ENCODE measurements around the gene LRRC23.
A peak's percentile ranks its signal among the peaks of the same experiment; 100 is the strongest.

LRRC23 gene

DNA sequence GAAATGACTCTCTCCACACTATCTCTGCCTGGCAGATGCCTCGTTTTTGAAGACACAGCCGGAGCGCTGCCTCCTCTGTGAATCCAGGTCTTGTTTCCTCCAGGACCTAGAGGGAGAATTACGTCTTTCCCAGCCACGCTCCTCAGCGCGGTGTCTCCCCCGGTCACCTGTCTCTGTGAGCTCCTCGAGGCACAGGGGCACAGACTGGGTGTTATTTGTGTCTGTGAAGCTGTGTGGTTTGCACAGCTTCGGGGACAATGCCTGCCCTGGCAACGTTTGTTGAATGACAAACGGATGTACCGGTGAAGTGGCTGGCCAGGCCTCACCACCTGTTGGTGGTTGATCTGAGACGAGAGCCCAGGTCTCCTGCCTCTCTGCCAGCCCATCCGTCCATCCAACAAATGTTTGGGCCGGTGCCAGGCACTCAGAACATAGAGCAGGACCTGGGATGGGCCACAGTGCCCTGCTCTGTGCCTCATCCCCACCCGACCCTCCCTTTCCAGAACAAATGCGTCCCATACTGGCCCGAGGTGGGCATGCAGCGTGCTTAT, 52.6 kb downstream of the LRRC23 start:
- no peak for DNase-seq

DNA sequence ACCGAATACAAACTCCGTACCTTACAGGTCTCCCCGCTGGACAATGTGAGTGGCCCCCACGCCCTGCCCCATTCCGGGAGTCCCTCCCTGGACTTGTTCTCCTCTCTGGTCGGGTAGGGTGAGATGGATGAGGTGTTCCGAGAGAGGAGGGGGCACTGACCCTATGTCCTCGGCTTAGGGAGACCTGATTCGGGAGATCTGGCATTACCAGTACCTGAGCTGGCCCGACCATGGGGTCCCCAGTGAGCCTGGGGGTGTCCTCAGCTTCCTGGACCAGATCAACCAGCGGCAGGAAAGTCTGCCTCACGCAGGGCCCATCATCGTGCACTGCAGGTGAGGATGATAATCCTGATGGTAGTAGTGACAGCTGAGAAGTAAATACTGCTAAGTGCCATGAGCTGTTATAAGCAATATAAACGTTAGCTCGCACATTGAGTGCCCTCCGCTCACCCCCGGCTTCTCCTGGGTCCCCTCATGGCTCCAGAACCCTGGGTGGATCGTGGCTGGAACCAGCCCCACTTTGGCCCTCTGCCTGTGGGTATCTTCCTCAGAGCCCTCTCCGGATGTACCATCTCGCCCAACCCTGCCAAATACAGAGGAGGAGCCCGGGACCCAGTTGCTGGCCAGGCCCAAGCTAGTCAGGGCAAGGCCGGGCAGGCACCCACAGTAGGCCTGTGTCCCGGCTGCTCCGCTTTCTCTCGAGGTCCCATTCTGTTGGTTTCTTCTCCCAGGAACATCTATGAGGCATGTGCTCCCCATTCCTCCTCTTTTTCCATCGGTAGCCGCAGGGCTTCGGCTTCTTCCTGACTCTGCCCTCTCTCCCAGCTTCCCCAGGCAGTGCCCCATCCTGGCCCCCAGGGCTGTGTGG, 53.4 kb downstream of the LRRC23 start:
- no peak for DNase-seq

DNA sequence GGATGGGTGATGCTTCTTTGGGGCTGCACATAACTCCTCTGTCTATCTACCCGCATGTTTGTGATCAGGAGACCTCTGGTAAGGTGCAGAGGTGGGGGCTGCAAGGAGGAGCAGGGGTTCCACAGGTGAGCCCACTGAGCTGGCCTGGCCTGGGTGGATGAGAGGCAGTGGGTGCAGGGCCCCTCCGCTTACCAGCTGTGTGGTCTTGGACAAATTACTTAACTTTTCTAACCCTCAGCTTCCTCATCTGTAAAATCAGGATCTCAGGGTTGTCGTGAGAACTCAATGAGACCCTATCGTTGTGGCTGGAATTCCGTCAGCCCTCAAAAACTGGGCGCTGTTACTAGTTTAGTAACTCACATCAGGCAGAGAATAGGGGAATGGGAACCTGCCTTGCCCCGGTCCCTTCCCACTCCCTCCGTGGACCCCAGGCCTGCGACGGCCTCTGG, 54.0 kb downstream of the LRRC23 start:
- no peak for DNase-seq

DNA sequence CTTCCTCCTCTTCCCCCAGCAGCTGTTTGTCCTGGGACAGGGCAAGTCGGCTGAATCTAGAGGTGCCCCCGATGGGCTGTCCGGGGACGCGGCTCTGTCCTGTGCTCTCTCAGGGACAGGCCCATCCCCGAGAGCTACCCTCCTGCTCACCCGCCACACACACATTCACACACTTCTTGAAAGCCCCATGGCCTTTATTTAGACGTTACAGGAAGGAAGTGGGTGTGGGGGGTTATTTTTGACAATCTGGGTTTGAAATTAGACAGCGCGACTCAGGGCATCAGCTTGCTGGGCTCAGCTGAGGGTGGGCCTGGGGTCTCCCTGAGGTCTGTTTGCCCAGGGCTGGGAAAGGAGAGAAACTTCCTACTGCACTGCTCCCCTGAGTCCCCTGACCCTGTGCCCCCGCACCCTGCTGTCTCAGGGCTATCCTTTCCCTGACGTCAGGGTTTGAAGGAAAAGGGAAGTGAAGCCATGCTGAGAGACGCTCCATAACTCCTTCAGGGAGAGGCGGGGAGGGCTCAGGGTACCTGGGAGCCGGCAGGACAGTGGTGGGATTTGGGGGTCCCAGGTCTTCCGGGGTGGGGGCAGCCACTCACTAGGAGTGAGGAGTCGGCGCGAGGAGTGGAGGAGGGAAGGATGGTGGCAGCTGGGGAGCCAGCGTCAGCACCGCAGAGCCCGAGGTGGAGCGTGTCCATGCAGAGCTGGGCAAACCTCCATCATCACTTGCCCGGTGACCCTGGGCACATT, 54.6 kb downstream of the LRRC23 start:
- peak in 4 of 14 donors; percentile 41 to 59 (median 44) for DNase-seq

DNA sequence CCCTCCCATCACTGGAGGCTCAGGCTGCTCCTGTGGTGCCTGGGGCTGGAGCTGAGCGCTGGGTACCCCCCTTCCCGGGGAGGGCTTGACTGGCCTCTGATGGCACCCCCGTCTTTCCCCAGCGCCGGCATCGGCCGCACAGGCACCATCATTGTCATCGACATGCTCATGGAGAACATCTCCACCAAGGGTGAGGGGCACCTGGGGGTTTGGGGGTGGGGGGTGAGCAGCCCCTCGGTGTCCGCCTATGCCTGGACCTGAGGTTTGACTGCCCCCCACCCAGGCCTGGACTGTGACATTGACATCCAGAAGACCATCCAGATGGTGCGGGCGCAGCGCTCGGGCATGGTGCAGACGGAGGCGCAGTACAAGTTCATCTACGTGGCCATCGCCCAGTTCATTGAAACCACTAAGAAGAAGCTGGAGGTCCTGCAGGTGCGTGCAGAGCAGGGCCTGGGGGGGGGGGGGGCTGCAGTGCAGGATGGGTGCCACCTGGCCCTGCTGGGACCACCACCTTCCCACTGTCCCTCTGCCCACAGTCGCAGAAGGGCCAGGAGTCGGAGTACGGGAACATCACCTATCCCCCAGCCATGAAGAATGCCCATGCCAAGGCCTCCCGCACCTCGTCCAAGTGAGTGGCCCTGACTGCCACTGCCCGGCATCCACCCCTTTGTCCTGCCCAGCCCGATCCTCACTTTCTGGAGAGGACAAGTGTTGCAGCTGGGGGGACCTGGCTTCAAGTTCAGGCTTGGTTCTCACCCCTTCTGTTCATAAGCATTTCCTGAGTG, 55.4 kb downstream of the LRRC23 start:
- no peak for DNase-seq

DNA sequence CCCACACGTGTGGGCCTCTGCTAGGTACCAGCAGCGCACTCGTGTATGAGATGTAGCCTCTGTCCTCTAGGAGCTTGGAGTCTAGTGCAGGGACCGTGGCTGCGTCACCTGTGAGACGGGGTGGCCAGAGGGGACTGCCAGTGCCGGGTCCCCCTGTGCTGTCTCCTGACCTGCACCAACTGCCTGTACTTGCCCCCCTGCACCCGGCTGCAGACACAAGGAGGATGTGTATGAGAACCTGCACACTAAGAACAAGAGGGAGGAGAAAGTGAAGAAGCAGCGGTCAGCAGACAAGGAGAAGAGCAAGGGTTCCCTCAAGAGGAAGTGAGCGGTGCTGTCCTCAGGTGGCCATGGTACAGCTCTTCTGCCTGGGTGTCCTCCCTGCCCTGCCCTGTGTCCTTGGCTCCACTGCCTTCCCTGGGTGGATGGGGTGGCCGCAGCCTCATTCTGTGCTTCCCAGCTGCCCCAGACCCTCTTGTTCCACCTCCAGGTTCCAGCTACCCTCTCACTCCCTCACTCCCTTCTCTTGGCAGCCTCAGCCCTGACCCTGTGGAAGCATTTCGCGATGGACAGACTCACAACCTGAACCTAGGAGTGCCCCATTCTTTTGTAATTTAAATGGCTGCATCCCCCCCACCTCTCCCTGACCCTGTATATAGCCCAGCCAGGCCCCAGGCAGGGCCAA, 56.1 kb downstream of the LRRC23 start:
- DNase-seq: no peak

DNA sequence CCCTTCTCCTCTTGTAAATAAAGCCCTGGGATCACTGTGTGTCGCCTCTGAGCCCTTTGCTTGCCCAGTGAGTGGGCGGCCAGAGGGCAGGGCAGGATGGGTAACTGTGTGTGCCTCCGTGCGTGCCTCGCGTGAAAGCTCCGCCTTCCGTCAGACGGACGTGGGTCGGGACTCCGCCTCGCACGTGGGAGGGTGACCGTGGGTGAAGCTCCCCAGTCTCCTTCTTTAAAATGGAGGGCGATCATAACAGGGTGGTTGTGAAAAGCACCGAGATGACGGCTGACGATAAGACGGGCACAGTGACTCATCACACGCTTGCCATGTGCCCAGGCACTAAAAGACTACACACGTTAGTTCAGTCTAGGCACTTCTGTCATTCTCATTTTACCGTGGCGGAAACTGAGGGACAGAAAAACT, 56.7 kb downstream of the LRRC23 start:
- no peak for DNase-seq

DNA sequence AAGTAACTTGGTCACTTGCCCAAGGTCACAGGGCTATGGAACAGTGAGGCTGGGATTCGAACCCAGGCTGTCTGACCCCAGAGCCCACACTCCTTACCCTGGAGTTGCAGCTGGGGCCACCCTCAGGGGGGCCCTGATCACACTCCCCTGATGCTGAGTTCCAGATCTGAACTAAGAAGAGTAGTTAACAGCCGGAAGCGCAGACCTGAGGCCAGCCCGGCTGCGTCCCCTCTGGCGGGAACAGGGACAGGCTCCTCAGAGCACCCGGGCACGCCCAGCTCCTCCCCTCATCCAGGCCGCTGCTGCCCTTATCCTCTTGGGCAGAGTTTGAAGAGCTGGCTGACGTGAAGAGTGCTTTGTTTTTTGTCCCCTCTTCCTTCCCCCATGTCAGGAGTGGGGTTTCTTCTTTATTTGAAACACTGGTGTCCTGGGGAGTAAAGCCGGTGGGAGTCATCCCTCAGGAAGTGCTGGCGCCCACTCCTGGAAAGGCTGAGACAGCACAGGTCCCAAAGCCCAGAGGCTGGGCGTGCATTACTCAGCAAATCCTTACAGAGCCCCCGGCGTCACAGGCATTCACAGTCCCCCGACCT, 57.2 kb downstream of the LRRC23 start:
- DNase-seq: peak in 4 of 14 donors; percentile 12 to 58 (median 18)

DNA sequence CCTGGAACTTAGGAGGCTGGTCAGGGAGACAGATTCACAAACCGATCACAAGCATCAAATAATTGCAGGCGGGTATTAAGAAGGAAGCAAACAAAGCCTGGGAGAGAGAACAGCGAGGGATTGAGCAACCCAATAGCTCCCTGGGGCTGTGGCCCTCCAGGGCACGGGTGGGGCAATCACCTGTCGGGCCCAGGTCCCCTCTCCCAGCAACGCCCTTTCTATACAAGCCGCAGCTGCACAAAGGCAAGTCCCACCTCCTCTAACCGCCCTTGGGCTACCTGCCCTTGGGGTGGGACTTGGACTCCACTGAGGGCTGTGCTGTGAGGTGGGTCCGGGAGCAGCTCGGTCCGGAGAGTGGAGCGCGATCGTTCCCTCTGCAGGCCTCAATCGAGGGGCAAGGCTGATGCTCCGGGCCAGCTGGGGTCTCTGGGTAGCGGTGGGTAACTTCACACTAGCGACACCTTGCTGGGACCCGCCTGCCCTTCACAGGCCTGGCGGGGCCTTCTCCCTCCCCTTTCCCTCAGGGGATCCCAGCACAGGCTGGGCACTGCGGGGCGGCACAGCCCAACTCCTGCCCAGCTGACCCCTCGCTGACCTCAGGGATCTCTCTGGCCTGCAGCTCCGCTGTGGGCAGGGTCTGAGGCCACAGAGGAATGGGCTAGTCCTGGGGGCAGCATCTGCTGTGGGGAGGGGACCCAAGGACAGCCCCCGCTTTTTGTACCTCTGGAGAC, 57.8 kb downstream of the LRRC23 start:
- DNase-seq: no peak

DNA sequence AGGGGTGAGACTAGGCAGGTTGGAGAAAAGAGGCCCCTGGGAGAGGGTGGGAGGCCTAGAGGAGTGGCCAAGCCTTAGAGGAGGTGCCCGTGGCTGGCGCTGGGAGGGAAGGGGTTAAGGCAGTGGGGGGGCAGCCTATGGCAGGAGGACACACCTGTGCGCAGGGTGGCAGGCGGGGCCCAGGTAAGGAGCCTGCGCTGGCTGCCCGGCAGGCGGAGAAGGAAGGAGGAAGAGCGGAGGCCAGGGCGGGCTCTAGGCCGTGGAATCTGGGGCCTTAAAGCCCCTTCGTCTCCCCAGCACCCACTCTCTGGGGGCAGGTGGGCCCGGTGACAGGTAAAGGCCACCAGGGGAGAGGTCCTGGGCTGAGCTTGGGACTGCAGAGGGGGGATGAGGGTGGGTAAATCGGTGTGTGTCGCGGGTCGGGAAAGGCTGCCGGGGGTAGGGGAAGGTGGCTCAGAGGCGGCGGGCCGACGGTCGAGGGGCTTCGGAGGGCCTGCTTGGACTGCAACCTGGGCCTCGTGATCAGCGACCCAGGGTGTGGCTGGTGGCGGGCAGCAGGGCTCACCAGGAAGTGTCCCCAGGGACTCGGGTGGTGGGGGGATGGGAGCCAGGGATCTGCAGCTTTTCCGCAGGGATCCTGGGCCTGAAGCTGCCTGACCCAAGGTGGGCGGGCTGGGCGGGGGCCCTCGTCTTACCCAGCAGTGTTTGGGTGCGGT, 58.6 kb downstream of the LRRC23 start:
- DNase-seq: no peak
